Right ventricle myocardium superior (tissue), 1 donor: ENCODE measurements around the gene UST. TPM values are rescaled to one million over a fixed set of nuclear protein-coding genes. Genes with fewer than 3 reads are reported as not detected.
"Not testable (repeated sequence)": the region's sequence is repeated elsewhere in the genome, so short reads cannot be mapped to it uniquely, and the experiment has no call there.

Source experiments
- ATAC-seq: fragments of 200-7000 bp; cut with Tn5 transposase; one replicate; pipeline ENCODE4 v1.9.1; 2020; ENCODE audit warnings: mild to moderate bottlenecking; ENCODE audit not compliant: poor library complexity
- DNase-seq: peaks from one replicate; pipeline ENCODE4 v3.0.0-alpha.2; 2020
- intact Hi-C: fragments of 100-400 bp; cut with DNase I; formaldehyde crosslinking; loops from one replicate; pipeline ENCODE4 v1.11.2; 2022
- total RNA-seq: library from RNA; stranded (reverse); fragmentation: NEBNext Ultra II Directional; extraction: Animal tissue kit (Norgen Biotek cat#: 25700); gene quantifications from one replicate; pipeline ENCODE4 v1.2.1, GENCODE V29; 2021
- donor health status: DM: no; HTN: yes; CAD: no; lungs with severe emphysema.

UST gene
- total RNA-seq, 1 donor from 2014 or later: 3.9 TPM

GRCh38 chr6:148904896-148905870 lies 158.4 kb downstream of the UST start:
- DNase-seq (no peak), ATAC-seq (peak; percentile 36)
- intact Hi-C loops: no loop called here

GRCh38 chr6:148905901-148906300 lies 159.1 kb downstream of the UST start:
- intact Hi-C loops: no loop called here
- no peak for DNase-seq
- ATAC-seq: no peak

- ATAC-seq (no peak), DNase-seq (no peak)
- intact Hi-C loops: no loop called here
Observed at GRCh38 chr6:148906386-148906785, 159.6 kb downstream of the UST start.

GRCh38 chr6:148907573-148907972 lies 160.7 kb downstream of the UST start:
- ATAC-seq (no peak), DNase-seq (no peak)
- intact Hi-C loops: no loop called here

GRCh38 chr6:148912252-148912651 lies 165.4 kb downstream of the UST start:
- DNase-seq (no peak), ATAC-seq (no peak)
- intact Hi-C loops: no loop called here

GRCh38 chr6:148915810-148916209 lies 169.0 kb downstream of the UST start:
- ATAC-seq (no peak), DNase-seq (no peak)
- intact Hi-C loops: no loop called here

GRCh38 chr6:148916485-148916884 lies 169.7 kb downstream of the UST start:
- DNase-seq, ATAC-seq: not testable (repeated sequence)

GRCh38 chr6:148924226-148925012 lies 177.6 kb downstream of the UST start:
- DNase-seq (no peak), ATAC-seq (no peak)
- intact Hi-C loops: no loop called here

More at GRCh38 chr6:148916485-148916884, 169.7 kb downstream of the UST start:
- intact Hi-C loops: not testable (repeated sequence)

GRCh38 chr6:148925701-148926100 lies 178.9 kb downstream of the UST start:
- ATAC-seq (no peak), DNase-seq (no peak)
- intact Hi-C loops: no loop called here

- ATAC-seq (peak; percentile 88), DNase-seq (no peak)
- intact Hi-C loops: no loop called here
Observed at GRCh38 chr6:148926478-148926877, 179.6 kb downstream of the UST start.

- intact Hi-C loops: no loop called here
- no peak for DNase-seq
- ATAC-seq: no peak
Observed at GRCh38 chr6:148927586-148927985, 180.8 kb downstream of the UST start.

GRCh38 chr6:148928811-148929210 lies 182.0 kb downstream of the UST start:
- no peak for DNase-seq
- no peak for ATAC-seq
- intact Hi-C loops: no loop called here

GRCh38 chr6:148932208-148932607 lies 185.4 kb downstream of the UST start:
- DNase-seq (no peak), ATAC-seq (no peak)
- intact Hi-C loops: no loop called here

- no peak for ATAC-seq
- intact Hi-C loops: no loop called here
- no peak for DNase-seq
Observed at GRCh38 chr6:148932731-148933130, 185.9 kb downstream of the UST start.

GRCh38 chr6:148934539-148934938 lies 187.7 kb downstream of the UST start:
- ATAC-seq (peak; percentile 79), DNase-seq (peak; percentile 54)
- intact Hi-C loops: no loop called here

GRCh38 chr6:148934961-148935360 lies 188.1 kb downstream of the UST start:
- ATAC-seq: peak; percentile 34
- intact Hi-C loops: no loop called here
- DNase-seq: no peak

GRCh38 chr6:148935705-148936435 lies 189.0 kb downstream of the UST start:
- DNase-seq (no peak), ATAC-seq (no peak)
- intact Hi-C loops: no loop called here

- ATAC-seq: no peak
- intact Hi-C loops: no loop called here
- no peak for DNase-seq
Observed at GRCh38 chr6:148943451-148943850, 196.6 kb downstream of the UST start.

GRCh38 chr6:148944608-148945007 lies 197.8 kb downstream of the UST start:
- no peak for DNase-seq
- intact Hi-C loops: loop anchor here (5.0 kb wide), 2 partner anchors 197 to 367 kb away; partner anchors contain the start of gene UST
- no peak for ATAC-seq
